Caco-2 (cell line): ENCODE measurements around the gene RIPOR3. TPM values are rescaled to one million over a fixed set of nuclear protein-coding genes. Genes with fewer than 3 reads are reported as not detected.
"Not testable (repeated sequence)": the region's sequence is repeated elsewhere in the genome, so short reads cannot be mapped to it uniquely, and the experiment has no call there.

Source experiments
- BruUV-seq: library from RNA; stranded (reverse); fragments of 400-500 nt; replicated peaks from 2 replicates; lab custom pipeline; 2021; lab: Mats Ljungman, UMichigan
- CTCF ChIA-PET: fragments of 300-600 bp; sonication (Branson Sonifier 250); formaldehyde crosslinking; loops from one replicate; lab custom pipeline; 2022; ENCODE audit warnings: antibody characterized with exemption; lab: Charles Lee
- POLR2A ChIA-PET: fragments of 300-600 bp; sonication (Branson Sonifier 250); formaldehyde crosslinking; loops from one replicate; lab custom pipeline; 2022; ENCODE audit warnings: antibody characterized with exemption; lab: Charles Lee
- DNase-seq, 2 experiments: peaks; one replicate each; pipeline versions ENCODE4 v3.0.0 to v3.0.0-alpha.2; 2020 to 2022
- H3K27me3 ChIP-seq: replicated peaks from 2 replicates; pipeline ENCODE4 v1.6.0; 2011; ENCODE audit warnings: low read length; ENCODE audit not compliant: control insufficient read depth, insufficient read depth
- H3K36me3 ChIP-seq: 2 replicates; pipeline ENCODE4 v1.5.1; 2011; ENCODE audit warnings: low read length; ENCODE audit not compliant: control insufficient read depth, insufficient read depth
- H3K4me1 ChIP-seq: fragments of 250-450 bp; sonication (Bioruptor Pico); 2 replicates; pipeline ENCODE4 v1.5.1; 2020; ENCODE audit warnings: mild to moderate bottlenecking
- H3K4me3 ChIP-seq: 2 replicates; pipeline ENCODE4 v1.5.1; 2011; ENCODE audit warnings: low read depth, mild to moderate bottlenecking, control low read depth, low read length
- H3K9me3 ChIP-seq: fragments of 250-450 bp; sonication (Bioruptor Pico); 2 replicates; pipeline ENCODE4 v1.5.1; 2020; ENCODE audit warnings: mild to moderate bottlenecking, moderate library complexity
- H3K27ac Mint-ChIP-seq: one replicate; pipeline ENCODE4 v1.8.0; 2022; ENCODE audit warnings: mixed read lengths; ENCODE audit not compliant: unreplicated experiment
- H3K27me3 Mint-ChIP-seq: one replicate; pipeline ENCODE4 v1.8.0; 2022; ENCODE audit warnings: mixed read lengths; ENCODE audit not compliant: insufficient read depth, unreplicated experiment
- H3K36me3 Mint-ChIP-seq: one replicate; pipeline ENCODE4 v1.8.0; 2022; ENCODE audit warnings: mild to moderate bottlenecking, mixed read lengths; ENCODE audit not compliant: insufficient read depth, unreplicated experiment
- H3K4me1 Mint-ChIP-seq: one replicate; pipeline ENCODE4 v1.8.0; 2022; ENCODE audit warnings: low read depth, mixed read lengths; ENCODE audit not compliant: unreplicated experiment
- H3K4me3 Mint-ChIP-seq: one replicate; pipeline ENCODE4 v1.8.0; 2022; ENCODE audit warnings: mild to moderate bottlenecking, moderate library complexity, mixed read lengths; ENCODE audit not compliant: unreplicated experiment
- H3K9me3 Mint-ChIP-seq: one replicate; pipeline ENCODE4 v1.8.0; 2022; ENCODE audit warnings: mixed read lengths; ENCODE audit not compliant: unreplicated experiment
- CTCF ChIP-seq, 2 experiments: fragments of 200-600 bp in 1 of 2; IDR thresholded peaks; 1 replicate in 1 of 2; 2 replicates in 1 of 2; pipeline versions ENCODE4 v1.5.1 to v1.8.0; 2011 to 2022; ENCODE audit warnings: antibody characterized with exemption in 1 of 2, control low read depth in 1 of 2, inconsistent platforms in 1 of 2, low read depth in 1 of 2, low read length in 1 of 2, mild to moderate bottlenecking in 1 of 2, moderate library complexity in 1 of 2; ENCODE audit not compliant: insufficient read depth in 1 of 2, severe bottlenecking in 1 of 2, unreplicated experiment in 1 of 2
- intact Hi-C: fragments of 100-400 bp; cut with micrococcal nuclease; formaldehyde crosslinking; loops from one replicate; pipeline ENCODE4 v1.10.0; 2022; ENCODE audit not compliant: unreplicated experiment
- total RNA-seq: library from RNA; stranded (reverse); gene quantifications from 2 replicates; pipeline ENCODE4 v1.2.3, GENCODE V29; 2022

RIPOR3 gene
- total RNA-seq, 1 experiment from 2014 or later = 0.18 TPM

- Histone ChIP-seq H3K36me3 (no peaks in the 10 kb centered on the region), H3K4me3 (no peak overlapping the region), H3K4me1 (peaks cover 13% of the 10 kb centered on the region; the same call in 1 of the 2 replicates), H3K27me3 (no peaks in the 10 kb centered on the region), H3K9me3 (peaks cover 5% of the 10 kb centered on the region; the same call in 1 of the 2 replicates)
- POLR2A ChIA-PET = no interaction called here
- intact Hi-C loops = no loop called here
- H3K9me3 Mint-ChIP-seq = no peaks in the 10 kb centered on the region
- CTCF ChIA-PET = interaction anchor here (0.7 to 1.1 kb wide), 2 partner anchors 124 to 197 kb away, joined by 3 read pairs; no protein-coding TSS in a partner anchor
- H3K4me3 Mint-ChIP-seq = no peak overlapping the region
- DNase-seq = no peak
- no TSS peak for BruUV-seq
- no peaks in the 10 kb centered on the region for H3K36me3 Mint-ChIP-seq
- no peaks in the 10 kb centered on the region for H3K4me1 Mint-ChIP-seq
- H3K27ac Mint-ChIP-seq = no peak overlapping the region
- no peak for TF ChIP-seq CTCF (IDR thresholded peaks at IDR 0.05; ENCODE audit: insufficient read depth in 1 of 2, low read depth in 1 of 2, low read length in 1 of 2, severe bottlenecking in 1 of 2, unreplicated experiment in 1 of 2)
- H3K27me3 Mint-ChIP-seq = no peaks in the 10 kb centered on the region
These were observed 70.2 kb downstream of the RIPOR3 start for GRCh38 chr20:50621068-50621665.

GRCh38 chr20:50620459-50620858, 70.9 kb downstream of the RIPOR3 start:
- H3K27me3 ChIP-seq, H3K27ac Mint-ChIP-seq, H3K4me3 ChIP-seq, H3K4me1 Mint-ChIP-seq, BruUV-seq, H3K27me3 Mint-ChIP-seq, CTCF ChIA-PET, DNase-seq, H3K4me3 Mint-ChIP-seq, POLR2A ChIA-PET, H3K4me1 ChIP-seq, H3K36me3 Mint-ChIP-seq, H3K9me3 ChIP-seq, intact Hi-C loops, H3K9me3 Mint-ChIP-seq, H3K36me3 ChIP-seq: not testable (repeated sequence)

- Histone ChIP-seq H3K4me3 (no peak overlapping the region), H3K36me3 (no peaks in the 10 kb centered on the region), H3K27me3 (no peaks in the 10 kb centered on the region), H3K4me1 (no peaks in the 10 kb centered on the region), H3K9me3 (peaks cover 5% of the 10 kb centered on the region; the same call in 1 of the 2 replicates)
- BruUV-seq = no TSS peak
- Mint-ChIP-seq H3K27me3 (no peaks in the 10 kb centered on the region), H3K36me3 (no peaks in the 10 kb centered on the region), H3K4me3 (no peak overlapping the region), H3K9me3 (no peaks in the 10 kb centered on the region), H3K4me1 (no peaks in the 10 kb centered on the region), H3K27ac (no peak overlapping the region)
- ChIA-PET POLR2A (no interaction called here), CTCF (interaction anchor here (0.5 to 1.0 kb wide), 2 partner anchors 24 to 176 kb away, joined by 3 read pairs; partner anchors contain the start of gene BCAS4)
- no peak for TF ChIP-seq CTCF (IDR thresholded peaks at IDR 0.05; ENCODE audit: insufficient read depth in 1 of 2, low read depth in 1 of 2, low read length in 1 of 2, severe bottlenecking in 1 of 2, unreplicated experiment in 1 of 2)
- intact Hi-C loops = no loop called here
- DNase-seq = no peak
These were observed 72.8 kb downstream of the RIPOR3 start for GRCh38 chr20:50618537-50618936.
